Hepatocyte (in vitro differentiated cells): ENCODE results near the gene CYP20A1. TPM values are rescaled to one million over a fixed set of nuclear protein-coding genes. Genes with fewer than 3 reads are reported as not detected.

Experiments
- DNase-seq: peaks from one replicate; pipeline ENCODE4 v3.0.0-alpha.2; 2016; ENCODE audit warnings: low spot score
- H2AFZ ChIP-seq: fragments of 200-600 bp; sonication (generic); 2 replicates; pipeline ENCODE4 v1.6.0; 2016; ENCODE audit warnings: antibody characterized with exemption, mild to moderate bottlenecking
- H3K27ac ChIP-seq: fragments of 200-600 bp; sonication (generic); 2 replicates; pipeline ENCODE4 v1.5.1; 2016; ENCODE audit warnings: mild to moderate bottlenecking
- H3K27me3 ChIP-seq: fragments of 200-600 bp; sonication (generic); 2 replicates; pipeline ENCODE4 v1.6.1; 2016
- H3K36me3 ChIP-seq: fragments of 200-600 bp; sonication (generic); replicated peaks from 2 replicates; pipeline ENCODE4 v1.5.1; 2016; ENCODE audit warnings: low read depth; ENCODE audit not compliant: insufficient read depth
- H3K4me1 ChIP-seq: fragments of 200-600 bp; sonication (generic); 2 replicates; pipeline ENCODE4 v1.5.1; 2016; ENCODE audit warnings: mild to moderate bottlenecking, moderate library complexity; ENCODE audit not compliant: insufficient read depth
- H3K4me2 ChIP-seq: fragments of 200-600 bp; sonication (generic); 2 replicates; pipeline ENCODE4 v1.6.0; 2016
- H3K4me3 ChIP-seq: fragments of 200-600 bp; sonication (generic); 2 replicates; pipeline ENCODE4 v1.5.1; 2016; ENCODE audit warnings: mild to moderate bottlenecking
- H3K79me2 ChIP-seq: fragments of 200-600 bp; sonication (generic); 2 replicates; pipeline ENCODE4 v1.6.0; 2017; ENCODE audit warnings: mild to moderate bottlenecking
- H3K9me2 ChIP-seq: fragments of 200-600 bp; sonication (generic); replicated peaks from 2 replicates; pipeline ENCODE4 v1.6.0; 2017; ENCODE audit warnings: mild to moderate bottlenecking; ENCODE audit not compliant: insufficient read depth
- H3K9me3 ChIP-seq: fragments of 200-600 bp; sonication (generic); 2 replicates; pipeline ENCODE4 v1.5.1; 2016; ENCODE audit warnings: low read depth, mild to moderate bottlenecking
- H4K20me1 ChIP-seq: fragments of 200-600 bp; sonication (generic); 2 replicates; pipeline ENCODE4 v1.6.0; 2016; ENCODE audit warnings: mild to moderate bottlenecking; ENCODE audit not compliant: insufficient read depth, poor library complexity, severe bottlenecking
- EZH2 ChIP-seq: fragments of 200-600 bp; sonication (generic); IDR thresholded peaks from 2 replicates; pipeline ENCODE4 v1.6.1; 2016; ENCODE audit warnings: antibody characterized with exemption, mild to moderate bottlenecking, borderline replicate concordance
- EZH2phosphoT487 ChIP-seq: fragments of 200-600 bp; sonication (generic); IDR thresholded peaks from one replicate; pipeline ENCODE4 v1.6.1; 2018; ENCODE audit warnings: antibody characterized with exemption, mild to moderate bottlenecking, low read depth, moderate library complexity; ENCODE audit not compliant: unreplicated experiment, severe bottlenecking
- WGBS: methylation state at CpG from one replicate; pipeline ENCODE4 v1.1.6; 2016; ENCODE audit warnings: low lambda C conversion rate; ENCODE audit errors: missing lambda C conversion rate; 5-methylcytosine and 5-hydroxymethylcytosine counted together
- polyA plus RNA-seq: library from polyadenylated mRNA; unstranded; fragments of >200 nt; fragmentation: Nextera tagmentation; extraction: Ambion mirVana; gene quantifications from 2 replicates; pipeline ENCODE4 v1.2.1, GENCODE V29; 2016
- total RNA-seq: library from RNA; depleted of rRNA; stranded (reverse); fragments of >200 nt; gene quantifications from 2 replicates; pipeline ENCODE4 v1.2.3, GENCODE V29; 2014
- TF ChIP-seq, protein P1 (sequence below): fragments of 200-600 bp; sonication (generic); IDR thresholded peaks from 2 replicates; pipeline ENCODE4 v1.5.1; 2016; ENCODE audit warnings: antibody characterized with exemption, mild to moderate bottlenecking; ENCODE audit not compliant: poor library complexity

CYP20A1 gene
- total and polyA plus RNA-seq, 2 experiments from 2014 or later = 18.3 to 26.5 TPM

- 95% methylated on average over 5 of the region's 5 CpGs for WGBS
- H4K20me1 ChIP-seq = no peaks in the 10 kb centered on the region
- no peak overlapping the region for H2AFZ ChIP-seq
- H3K4me3 ChIP-seq = no peak overlapping the region
- no peak for DNase-seq
- no peaks in the 10 kb centered on the region for H3K4me1 ChIP-seq
- H3K79me2 ChIP-seq = no peaks in the 10 kb centered on the region
- TF ChIP-seq, protein P1, sequence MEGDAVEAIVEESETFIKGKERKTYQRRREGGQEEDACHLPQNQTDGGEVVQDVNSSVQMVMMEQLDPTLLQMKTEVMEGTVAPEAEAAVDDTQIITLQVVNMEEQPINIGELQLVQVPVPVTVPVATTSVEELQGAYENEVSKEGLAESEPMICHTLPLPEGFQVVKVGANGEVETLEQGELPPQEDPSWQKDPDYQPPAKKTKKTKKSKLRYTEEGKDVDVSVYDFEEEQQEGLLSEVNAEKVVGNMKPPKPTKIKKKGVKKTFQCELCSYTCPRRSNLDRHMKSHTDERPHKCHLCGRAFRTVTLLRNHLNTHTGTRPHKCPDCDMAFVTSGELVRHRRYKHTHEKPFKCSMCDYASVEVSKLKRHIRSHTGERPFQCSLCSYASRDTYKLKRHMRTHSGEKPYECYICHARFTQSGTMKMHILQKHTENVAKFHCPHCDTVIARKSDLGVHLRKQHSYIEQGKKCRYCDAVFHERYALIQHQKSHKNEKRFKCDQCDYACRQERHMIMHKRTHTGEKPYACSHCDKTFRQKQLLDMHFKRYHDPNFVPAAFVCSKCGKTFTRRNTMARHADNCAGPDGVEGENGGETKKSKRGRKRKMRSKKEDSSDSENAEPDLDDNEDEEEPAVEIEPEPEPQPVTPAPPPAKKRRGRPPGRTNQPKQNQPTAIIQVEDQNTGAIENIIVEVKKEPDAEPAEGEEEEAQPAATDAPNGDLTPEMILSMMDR = no peak
- TF ChIP-seq EZH2phosphoT487 (no peak), EZH2 (no peak)
- H3K4me2 ChIP-seq = no peak overlapping the region
- no peaks in the 10 kb centered on the region for H3K9me3 ChIP-seq
- H3K9me2 ChIP-seq = no peaks in the 10 kb centered on the region
- no peaks in the 10 kb centered on the region for H3K36me3 ChIP-seq
- H3K27me3 ChIP-seq = no peaks in the 10 kb centered on the region
- H3K27ac ChIP-seq = no peak overlapping the region
These were observed 43.3 kb upstream of the CYP20A1 start for GRCh38 chr2:203195331-203196036.

DNA sequence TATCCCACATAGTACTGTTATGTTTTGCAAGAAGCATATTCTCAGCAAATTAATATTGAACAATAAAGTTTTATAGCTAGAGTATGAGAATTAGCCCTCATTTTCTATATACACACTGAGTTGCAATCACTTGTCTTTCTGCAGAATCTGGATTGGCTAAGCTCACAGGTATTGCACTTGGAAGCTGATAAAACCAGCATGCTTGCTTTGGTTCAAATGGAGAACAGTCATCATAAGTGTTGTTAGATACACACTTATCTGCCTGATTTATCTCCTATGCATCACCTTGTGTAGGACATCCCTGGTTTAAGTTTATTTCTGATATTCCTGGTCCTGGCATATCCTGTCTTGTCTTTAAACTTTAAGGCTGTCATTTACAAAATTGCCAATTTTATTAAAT lies 38.0 kb upstream of the CYP20A1 start:
- H3K4me2 ChIP-seq = no peak overlapping the region
- DNase-seq = no peak
- H3K36me3 ChIP-seq = no peaks in the 10 kb centered on the region
- no peaks in the 10 kb centered on the region for H3K79me2 ChIP-seq
- no peak overlapping the region for H3K4me3 ChIP-seq
- no peaks in the 10 kb centered on the region for H4K20me1 ChIP-seq
- H3K9me3 ChIP-seq = no peaks in the 10 kb centered on the region
- no peak overlapping the region for H3K27ac ChIP-seq
- no peaks in the 10 kb centered on the region for H3K4me1 ChIP-seq
- H3K27me3 ChIP-seq = no peaks in the 10 kb centered on the region
- no peak overlapping the region for H2AFZ ChIP-seq
- TF ChIP-seq EZH2phosphoT487 (no peak), EZH2 (no peak)
- TF ChIP-seq, protein P1 = no peak
- no peaks in the 10 kb centered on the region for H3K9me2 ChIP-seq

DNA sequence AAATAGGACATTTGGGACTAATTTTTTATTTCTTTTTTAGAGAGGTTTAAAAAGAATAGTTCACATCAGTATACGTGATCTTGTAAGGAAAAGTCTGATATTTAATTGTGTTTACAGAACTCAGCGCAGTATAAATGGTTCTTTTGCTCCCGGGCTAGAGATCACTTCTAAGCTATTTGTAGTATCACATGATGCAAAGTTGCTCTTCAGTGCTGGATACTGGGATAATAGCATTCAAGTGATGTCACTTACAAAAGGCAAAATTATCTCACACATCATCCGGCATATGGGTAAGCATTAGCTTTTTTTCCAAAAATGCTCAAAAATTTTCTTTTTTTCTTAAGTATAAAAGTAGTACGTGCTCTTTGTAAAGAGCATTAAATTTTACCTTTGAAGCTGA lies 37.4 kb upstream of the CYP20A1 start:
- no peaks in the 10 kb centered on the region for H3K79me2 ChIP-seq
- TF ChIP-seq EZH2 = no peak
- TF ChIP-seq, protein P1 = no peak
- TF ChIP-seq EZH2phosphoT487 = no peak
- no peaks in the 10 kb centered on the region for H3K9me3 ChIP-seq
- H3K4me3 ChIP-seq = no peak overlapping the region
- H4K20me1 ChIP-seq = no peaks in the 10 kb centered on the region
- H3K27ac ChIP-seq = no peak overlapping the region
- no peaks in the 10 kb centered on the region for H3K9me2 ChIP-seq
- H3K4me1 ChIP-seq = no peaks in the 10 kb centered on the region
- no peak overlapping the region for H2AFZ ChIP-seq
- H3K36me3 ChIP-seq = no peaks in the 10 kb centered on the region
- no peak for DNase-seq
- no peaks in the 10 kb centered on the region for H3K27me3 ChIP-seq
- 80% methylated on average over 5 of the region's 5 CpGs for WGBS
- no peak overlapping the region for H3K4me2 ChIP-seq

GRCh38 chr2:203209538-203209937 lies 29.3 kb upstream of the CYP20A1 start:
- H2AFZ ChIP-seq = no peak overlapping the region
- H3K4me3 ChIP-seq = no peak overlapping the region
- H3K4me2 ChIP-seq = no peak overlapping the region
- H3K27ac ChIP-seq = no peak overlapping the region
- H3K27me3 ChIP-seq = no peaks in the 10 kb centered on the region
- H3K9me3 ChIP-seq = no peaks in the 10 kb centered on the region
- H3K4me1 ChIP-seq = no peaks in the 10 kb centered on the region
- no peaks in the 10 kb centered on the region for H3K79me2 ChIP-seq
- WGBS = 93% methylated on average over 1 of the region's 1 CpG
- no peaks in the 10 kb centered on the region for H4K20me1 ChIP-seq
- TF ChIP-seq EZH2 (no peak), EZH2phosphoT487 (no peak)
- TF ChIP-seq, protein P1 = no peak
- no peak for DNase-seq
- H3K9me2 ChIP-seq = no peaks in the 10 kb centered on the region
- no peaks in the 10 kb centered on the region for H3K36me3 ChIP-seq
